Vagina (tissue), 2 donors: ENCODE measurements around the gene ATP5F1D. TPM values are rescaled to one million over a fixed set of nuclear protein-coding genes. Genes with fewer than 3 reads are reported as not detected.

ENCODE experiments used
- DNase-seq, 2 donors: peaks; one replicate each; pipeline ENCODE4 v3.0.0-alpha.2; 2017; ENCODE audit errors: extremely low spot score in 2 of 2
- H3K27ac ChIP-seq: fragments of 200-600 bp; sonication (generic); one replicate; pipeline ENCODE4 v1.5.1; 2019
- H3K27me3 ChIP-seq: fragments of 200-600 bp; sonication (generic); one replicate; pipeline ENCODE4 v1.5.1; 2019
- H3K36me3 ChIP-seq, 2 donors: fragments of 200-600 bp; sonication (generic); one replicate each; pipeline ENCODE4 v1.5.1; 2017 to 2019
- H3K4me1 ChIP-seq: fragments of 200-600 bp; sonication (generic); one replicate; pipeline ENCODE4 v1.5.1; 2019
- H3K4me3 ChIP-seq, 2 donors: fragments of 200-600 bp; sonication (generic); 1 replicate in 1 of 2; 2 replicates in 1 of 2; pipeline ENCODE4 v1.5.1; 2016 to 2019
- H3K9me3 ChIP-seq: fragments of 200-600 bp; sonication (generic); one replicate; pipeline ENCODE4 v1.5.1; 2019
- CTCF ChIP-seq, 3 experiments: fragments of 450-650 bp in 2 of 3; fragments of 200-600 bp in 1 of 3; sonication (generic) in 1 of 3; IDR thresholded peaks; one replicate each; pipeline ENCODE4 v1.5.1; 2017 to 2019; ENCODE audit warnings: antibody characterized with exemption in 3 of 3, mild to moderate bottlenecking in 2 of 3, moderate library complexity in 2 of 3
- POLR2A ChIP-seq, 2 donors: fragments of 450-650 bp; IDR thresholded peaks; one replicate each; pipeline ENCODE4 v1.6.1; 2017; ENCODE audit warnings: antibody characterized with exemption in 2 of 2, mild to moderate bottlenecking in 2 of 2, moderate library complexity in 2 of 2
- POLR2AphosphoS5 ChIP-seq, 2 donors: sonication (generic); formaldehyde crosslinking; IDR thresholded peaks; one replicate each; pipeline ENCODE4 v1.9.0; 2017; ENCODE audit warnings: antibody characterized with exemption in 2 of 2, mild to moderate bottlenecking in 2 of 2, low read depth in 1 of 2; ENCODE audit not compliant: insufficient read depth in 1 of 2
- intact Hi-C: fragments of 100-400 bp; cut with DNase I; formaldehyde crosslinking; loops from one replicate; pipeline ENCODE4 v1.15.1; 2023
- total RNA-seq: library from RNA; depleted of rRNA; stranded (reverse); fragments of >200 nt; gene quantifications from one replicate; pipeline ENCODE4 v1.2.3, GENCODE V29; 2016

Gene ATP5F1D
- total RNA-seq, 1 donor from 2014 or later, result 154 TPM

GRCh38 chr19:1250437-1251260 is 9.1 kb downstream of the ATP5F1D start:
- Histone ChIP-seq H3K9me3 (no peaks in the 10 kb centered on the region), H3K36me3 (peaks cover 0 to 19% of the 10 kb centered on the region in 2 donors), H3K27ac (peak overlapping the region; percentile 100), H3K4me1 (peaks cover 58% of the 10 kb centered on the region), H3K4me3 (peak overlapping the region; percentile 79 to 85), H3K27me3 (no peaks in the 10 kb centered on the region)
- DNase-seq, result no peak
- TF ChIP-seq CTCF (IDR thresholded peaks at IDR 0.05) (no peak), POLR2AphosphoS5 (IDR thresholded peaks at IDR 0.05; ENCODE audit: insufficient read depth in 1 of 2, low read depth in 1 of 2) (peak in 1 of 2 donors; percentile 40), POLR2A (IDR thresholded peaks at IDR 0.05) (no peak)
- intact Hi-C loops, result no loop called here

- TF ChIP-seq CTCF (IDR thresholded peaks at IDR 0.05) (no peak), POLR2AphosphoS5 (IDR thresholded peaks at IDR 0.05; ENCODE audit: insufficient read depth in 1 of 2, low read depth in 1 of 2) (peak in 1 of 2 donors; percentile 49)
- peaks cover 58% of the 10 kb centered on the region for H3K4me1 ChIP-seq
- H3K27me3 ChIP-seq, result no peaks in the 10 kb centered on the region
- intact Hi-C loops, result loop anchor here (1.0 kb wide), 1 partner anchor 10 kb away; no protein-coding TSS in a partner anchor
- H3K4me3 ChIP-seq, result peak overlapping the region; percentile 79 to 85
- peak overlapping the region; percentile 100 for H3K27ac ChIP-seq
- DNase-seq, result no peak
- H3K9me3 ChIP-seq, result no peaks in the 10 kb centered on the region
- H3K36me3 ChIP-seq, result peaks cover 0 to 29% of the 10 kb centered on the region in 2 donors
Measured at GRCh38 chr19:1251330-1252220, 10.0 kb downstream of the ATP5F1D start.

- H3K36me3 ChIP-seq, result peaks cover 0 to 36% of the 10 kb centered on the region in 2 donors
- no peak for TF ChIP-seq POLR2A (IDR thresholded peaks at IDR 0.05)
- peak; percentile 46 to 86 for TF ChIP-seq POLR2AphosphoS5 (IDR thresholded peaks at IDR 0.05; ENCODE audit: insufficient read depth in 1 of 2, low read depth in 1 of 2)
- TF ChIP-seq CTCF (IDR thresholded peaks at IDR 0.05), result no peak
- H3K27ac ChIP-seq, result peak overlapping the region; percentile 100
- intact Hi-C loops, result loop anchor here (1.0 kb wide), 1 partner anchor 9 kb away; no protein-coding TSS in a partner anchor
- H3K4me1 ChIP-seq, result peaks cover 62% of the 10 kb centered on the region
- peak overlapping the region; percentile 79 to 85 for H3K4me3 ChIP-seq
- no peaks in the 10 kb centered on the region for H3K9me3 ChIP-seq
- H3K27me3 ChIP-seq, result no peaks in the 10 kb centered on the region
- no peak for DNase-seq
Measured at GRCh38 chr19:1252221-1252820, 10.8 kb downstream of the ATP5F1D start.

GRCh38 chr19:1252821-1253513 is 11.4 kb downstream of the ATP5F1D start:
- intact Hi-C loops, result loop anchor here (1.0 kb wide), 1 partner anchor 8 kb away; no protein-coding TSS in a partner anchor
- DNase-seq, result no peak
- no peak for TF ChIP-seq POLR2A (IDR thresholded peaks at IDR 0.05)
- peak; percentile 18 to 70 for TF ChIP-seq POLR2AphosphoS5 (IDR thresholded peaks at IDR 0.05; ENCODE audit: insufficient read depth in 1 of 2, low read depth in 1 of 2)
- TF ChIP-seq CTCF (IDR thresholded peaks at IDR 0.05), result peak in 1 of 3 experiments; percentile 5
- H3K4me1 ChIP-seq, result peaks cover 62% of the 10 kb centered on the region
- H3K9me3 ChIP-seq, result no peaks in the 10 kb centered on the region
- H3K27ac ChIP-seq, result peak overlapping the region; percentile 100
- peaks cover 0 to 43% of the 10 kb centered on the region in 2 donors for H3K36me3 ChIP-seq
- H3K27me3 ChIP-seq, result no peaks in the 10 kb centered on the region
- H3K4me3 ChIP-seq, result peak overlapping the region; percentile 79 to 85
